DLD1 (cell line): ENCODE data around the gene RAB14.

Experiments
- in situ Hi-C: cut with HindIII; loops from 2 replicates; pipeline ENCODE4 v1.10.0; 2017; ENCODE audit warnings: low sequenced_read_pairs

Gene RAB14

DNA sequence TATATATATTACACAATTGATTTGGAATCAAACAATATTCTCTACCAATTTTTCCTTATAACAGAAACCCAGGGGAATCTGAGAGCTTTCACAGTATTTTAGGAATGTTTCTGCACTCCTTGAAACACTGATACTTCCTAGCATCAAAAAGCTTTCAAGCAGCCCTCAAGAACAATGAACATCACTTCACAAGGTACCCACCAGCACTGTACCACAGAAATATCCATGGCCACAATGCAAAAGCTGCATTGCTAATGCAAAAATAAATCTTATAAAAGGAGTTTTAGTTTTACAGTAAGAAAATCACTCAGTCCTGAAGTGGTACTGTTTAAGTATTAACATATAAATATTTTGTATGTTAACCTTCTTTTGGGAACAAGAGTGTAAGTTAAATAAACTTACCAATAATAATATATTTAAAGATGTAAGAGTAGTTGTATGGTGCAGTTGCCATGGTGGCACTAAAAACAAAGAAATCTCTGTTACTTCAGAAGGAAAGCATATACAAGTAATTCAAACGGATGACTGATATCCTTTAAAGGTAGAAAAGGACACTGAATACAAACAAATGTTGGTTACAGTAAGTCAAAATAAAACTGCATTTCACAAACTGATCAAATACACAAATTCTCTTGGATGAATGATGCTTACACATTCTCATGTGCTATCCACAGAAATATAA is 8.6 kb downstream of the RAB14 start:
- in situ Hi-C loops: loop anchor here (25.0 kb wide), 1 partner anchor 181 kb away; no protein-coding TSS in a partner anchor

- in situ Hi-C loops: loop anchor here (25.0 kb wide), 1 partner anchor 180 kb away; no protein-coding TSS in a partner anchor
Measured at GRCh38 chr9:121192518-121192917, 9.2 kb downstream of the RAB14 start.

DNA sequence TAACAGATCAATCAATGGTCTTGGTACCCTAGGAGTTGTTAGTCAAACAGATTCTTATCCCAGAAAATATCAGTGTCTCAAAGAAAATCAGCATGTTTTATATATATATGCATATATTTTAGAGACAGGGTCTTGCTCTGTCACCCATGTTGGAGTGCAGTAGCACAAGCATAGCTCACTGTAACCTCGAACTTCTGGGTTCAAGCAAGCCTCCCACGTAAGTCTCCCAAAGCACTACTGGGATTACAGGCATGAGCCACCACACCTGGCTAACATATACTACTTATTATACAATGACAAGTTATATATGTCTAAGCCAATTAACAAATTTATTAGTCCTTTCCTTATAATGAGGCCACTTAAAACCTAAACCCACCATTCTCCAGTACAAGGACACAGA is 10.4 kb downstream of the RAB14 start:
- in situ Hi-C loops: loop anchor here (25.0 kb wide), 1 partner anchor 179 kb away; no protein-coding TSS in a partner anchor

GRCh38 chr9:121189660-121190059 is 12.0 kb downstream of the RAB14 start:
- in situ Hi-C loops: loop anchor here (25.0 kb wide), 1 partner anchor 177 kb away; no protein-coding TSS in a partner anchor

DNA sequence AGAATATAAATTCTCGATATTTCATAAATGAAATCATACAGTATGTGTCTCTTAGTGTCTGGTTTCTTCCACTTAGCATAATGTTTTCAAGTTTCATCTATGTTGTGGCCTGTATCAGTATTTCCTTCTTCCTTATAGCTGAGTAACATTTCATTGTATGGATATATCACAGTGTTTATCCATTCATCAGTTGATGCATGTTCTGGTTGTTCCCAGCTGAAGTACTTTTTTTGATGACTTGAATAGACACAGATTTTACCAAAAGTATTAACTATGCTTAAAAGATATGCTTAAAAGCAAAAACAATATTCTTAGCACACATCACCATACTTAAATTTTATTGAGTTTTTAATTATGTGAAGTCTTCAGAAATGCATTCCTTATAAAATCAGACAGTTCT is 12.7 kb downstream of the RAB14 start:
- in situ Hi-C loops: loop anchor here (25.0 kb wide), 1 partner anchor 177 kb away; no protein-coding TSS in a partner anchor

DNA sequence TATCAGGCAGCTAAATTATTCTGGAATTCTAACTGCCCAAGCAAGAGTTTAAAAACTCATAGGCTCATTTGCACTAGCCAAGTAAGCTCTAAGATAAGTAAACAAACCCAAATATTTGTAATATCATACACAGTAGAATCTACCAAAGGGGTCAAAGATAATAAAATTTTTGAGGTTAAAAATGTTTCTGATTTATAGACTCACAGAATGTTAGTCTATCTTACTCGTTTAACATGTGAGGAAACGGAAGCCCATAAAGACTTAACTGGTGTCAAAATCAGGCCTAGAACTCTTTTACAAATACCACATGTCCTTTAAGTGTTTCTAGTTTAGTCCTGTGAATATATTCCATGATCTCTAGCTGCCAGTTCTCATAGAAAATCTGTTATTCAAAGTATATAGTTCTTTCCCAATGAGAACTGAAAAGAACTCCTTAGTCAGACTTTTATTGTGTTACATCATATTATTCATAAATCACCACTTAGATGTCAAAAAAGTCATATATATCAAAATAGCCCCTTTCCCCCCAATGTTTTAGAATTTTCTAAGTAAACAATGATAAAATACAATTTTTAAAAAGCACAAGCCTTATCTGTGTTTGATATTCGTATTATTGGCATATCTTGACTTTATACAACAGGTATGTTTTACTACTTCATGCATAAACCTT is 13.9 kb downstream of the RAB14 start:
- in situ Hi-C loops: loop anchor here (25.0 kb wide), 1 partner anchor 175 kb away; no protein-coding TSS in a partner anchor

DNA sequence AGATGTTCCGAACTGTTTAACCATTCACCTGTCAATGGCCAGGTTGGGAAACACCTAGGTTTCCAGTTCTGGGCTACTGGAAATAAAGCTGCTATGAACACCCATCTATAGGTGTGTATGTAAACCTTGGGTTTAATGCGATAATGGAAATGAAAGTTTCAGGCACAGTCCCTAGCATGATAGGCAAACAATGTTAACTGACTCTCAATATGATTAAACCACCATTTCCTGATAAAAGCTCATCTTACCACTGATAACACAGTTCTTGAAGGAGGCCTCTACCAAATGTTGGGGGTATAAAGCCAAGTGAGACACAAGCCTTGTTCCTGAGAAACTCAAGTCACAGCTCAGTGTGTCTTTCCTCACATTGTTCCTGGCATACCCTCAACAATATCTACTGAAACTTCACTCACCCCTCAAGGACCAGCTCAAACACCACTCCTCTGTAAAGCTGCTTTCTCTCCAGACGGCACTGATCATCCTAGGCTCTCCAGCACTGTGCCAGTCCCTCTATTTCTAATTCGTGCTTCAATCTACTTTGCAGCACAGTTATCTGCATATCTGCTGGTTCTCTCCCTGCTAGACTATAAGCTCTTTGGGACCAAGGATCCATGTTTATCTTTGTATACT is 15.8 kb downstream of the RAB14 start:
- in situ Hi-C loops: loop anchor here (25.0 kb wide), 1 partner anchor 174 kb away; no protein-coding TSS in a partner anchor

DNA sequence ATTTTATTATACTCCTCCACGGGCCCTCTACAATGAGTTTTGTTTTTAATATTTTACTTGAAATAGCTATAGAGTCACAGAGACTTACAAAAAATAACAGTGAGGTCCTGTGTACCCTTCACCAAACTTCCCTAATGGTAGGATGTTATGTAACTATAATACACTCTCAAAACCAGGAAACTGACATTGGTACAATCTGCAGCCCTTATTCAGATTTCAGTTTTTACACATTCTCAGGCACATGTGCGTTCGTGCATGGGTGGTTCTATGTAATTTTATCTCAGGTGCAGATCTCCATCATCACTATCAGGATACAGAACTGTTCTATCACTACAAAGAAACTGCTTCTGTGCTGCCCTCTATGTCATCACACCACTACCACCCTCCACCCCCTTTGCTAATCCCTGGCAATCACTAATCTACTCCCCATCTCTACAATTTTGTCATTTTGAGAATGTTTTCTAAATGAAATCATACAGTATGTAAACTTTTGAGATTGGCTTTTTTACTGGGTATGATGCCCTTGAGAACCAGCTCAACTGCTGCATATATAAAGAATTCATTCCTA is 16.4 kb downstream of the RAB14 start:
- in situ Hi-C loops: loop anchor here (25.0 kb wide), 1 partner anchor 173 kb away; no protein-coding TSS in a partner anchor

DNA sequence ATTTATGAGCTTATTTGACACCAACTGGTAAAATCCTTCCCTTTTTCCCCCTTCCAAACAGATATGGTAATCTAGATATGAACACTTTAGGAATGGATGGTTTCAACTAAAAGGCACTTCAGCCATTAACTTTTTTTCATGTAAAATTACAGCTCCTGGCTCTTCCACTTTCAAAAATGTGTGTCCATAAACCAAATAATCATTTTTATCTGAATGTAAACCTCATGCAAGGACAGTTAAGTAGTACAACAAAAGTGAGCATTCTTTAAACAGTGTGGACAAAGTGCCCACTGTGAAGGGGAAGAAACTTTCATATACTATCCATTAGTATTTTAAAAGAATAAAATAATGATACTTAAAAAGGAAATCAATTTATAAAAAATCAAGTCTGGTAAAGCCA is 17.2 kb downstream of the RAB14 start:
- in situ Hi-C loops: loop anchor here (25.0 kb wide), 1 partner anchor 172 kb away; no protein-coding TSS in a partner anchor

DNA sequence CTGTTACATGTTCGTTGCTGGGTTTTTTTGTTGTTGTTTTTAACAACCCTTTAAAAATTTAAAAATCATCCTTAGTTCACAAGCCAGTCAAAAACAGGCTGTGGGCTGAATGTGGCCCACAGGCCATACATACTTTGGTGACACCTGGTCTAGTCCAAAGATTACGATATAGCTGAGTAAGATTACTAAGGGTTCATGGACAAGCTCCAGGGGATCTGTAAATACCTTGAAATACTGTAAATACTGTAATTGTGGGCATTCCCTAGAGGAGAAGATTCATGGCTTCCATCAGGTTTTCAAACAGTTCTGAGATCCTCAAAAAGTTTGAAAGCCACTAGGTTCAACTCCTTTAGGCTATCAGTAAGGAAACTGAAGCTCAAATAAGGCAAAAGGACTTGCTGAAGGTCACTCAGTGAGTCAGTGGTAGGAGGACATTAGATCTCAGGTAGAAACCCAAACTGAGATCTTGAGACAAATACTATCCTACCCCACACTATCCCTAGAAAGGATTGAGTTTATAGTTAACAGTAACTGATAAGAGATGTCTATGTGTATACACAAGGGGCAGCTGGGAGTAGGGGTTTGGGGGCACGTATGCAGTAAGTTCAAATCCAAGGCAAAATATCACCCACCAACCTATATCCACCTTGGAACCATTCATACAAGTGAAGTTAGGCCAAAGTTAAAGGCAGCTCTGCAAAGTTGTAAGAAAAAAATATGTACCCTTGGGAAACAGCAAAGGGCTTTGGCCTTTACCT is 17.8 kb downstream of the RAB14 start:
- in situ Hi-C loops: loop anchor here (25.0 kb wide), 1 partner anchor 172 kb away; no protein-coding TSS in a partner anchor

GRCh38 chr9:121182989-121183388 is 18.7 kb downstream of the RAB14 start:
- in situ Hi-C loops: loop anchor here (25.0 kb wide), 1 partner anchor 171 kb away; no protein-coding TSS in a partner anchor

DNA sequence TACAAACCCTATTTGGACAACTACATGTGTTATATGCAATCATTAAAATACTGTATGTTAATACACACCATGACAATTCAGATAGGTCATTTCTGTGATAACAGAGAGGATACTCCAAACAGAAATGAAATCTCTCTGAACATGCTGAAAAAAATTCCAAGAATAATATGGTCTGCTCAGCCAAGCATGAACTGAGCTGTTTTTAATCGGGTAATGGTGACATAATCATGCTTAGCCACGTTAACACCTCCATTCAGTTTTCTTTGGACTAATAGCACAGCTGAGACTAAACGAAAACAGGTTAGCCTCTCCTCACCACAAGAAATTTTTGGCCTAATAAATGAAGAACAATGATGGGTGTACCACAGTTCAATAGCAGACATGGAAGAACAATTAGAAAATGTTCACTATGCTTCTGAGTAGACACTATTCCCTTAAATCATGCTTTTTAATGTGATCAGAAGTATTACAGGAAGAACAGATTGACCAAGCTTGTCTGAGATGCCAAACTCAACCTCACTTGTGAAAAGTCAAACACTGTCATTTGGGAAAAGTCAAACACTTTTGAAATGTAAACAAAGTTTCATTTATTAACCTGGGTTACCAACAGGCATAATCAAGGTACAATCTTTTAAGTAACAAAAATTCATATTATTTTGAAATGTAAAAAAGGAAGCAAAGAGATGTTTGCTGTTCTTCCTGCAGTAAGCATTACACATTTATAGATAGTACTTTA is 19.4 kb downstream of the RAB14 start:
- in situ Hi-C loops: loop anchor here (25.0 kb wide), 1 partner anchor 170 kb away; no protein-coding TSS in a partner anchor

DNA sequence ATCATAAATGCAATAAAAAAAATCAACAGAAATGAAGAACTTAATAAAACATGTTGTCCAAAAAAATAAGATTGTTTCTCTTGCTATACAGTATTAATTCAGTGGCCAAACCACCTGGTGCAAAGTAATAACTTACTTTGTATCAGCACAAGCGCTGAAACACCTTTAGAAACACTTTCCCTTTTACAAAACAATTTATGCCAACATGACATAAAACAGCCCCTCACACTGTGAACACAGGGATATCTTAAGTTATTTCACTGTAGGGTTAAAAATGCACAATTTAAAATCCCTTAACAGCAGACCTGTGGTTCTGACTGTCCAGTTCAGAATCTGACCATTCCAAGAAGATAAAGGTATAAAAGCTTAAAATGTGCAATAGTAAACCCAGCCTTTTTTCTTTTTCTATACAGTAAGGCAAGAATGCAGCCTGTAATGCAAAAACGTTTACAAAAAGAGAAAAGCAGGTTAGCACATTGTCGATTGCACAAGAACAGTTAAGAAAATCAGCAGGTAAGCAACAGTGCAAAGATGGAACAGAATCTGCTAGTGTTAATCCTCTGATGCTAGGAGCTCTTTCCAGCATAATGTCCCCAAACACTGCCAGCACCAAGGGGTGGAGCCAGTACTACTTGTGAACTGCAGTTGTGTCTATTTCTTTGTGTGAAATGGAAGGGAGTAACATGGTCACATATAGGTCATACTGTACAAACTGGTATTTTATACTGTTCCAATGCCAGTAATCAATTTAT is 21.6 kb downstream of the RAB14 start:
- in situ Hi-C loops: loop anchor here (25.0 kb wide), 1 partner anchor 168 kb away; no protein-coding TSS in a partner anchor

DNA sequence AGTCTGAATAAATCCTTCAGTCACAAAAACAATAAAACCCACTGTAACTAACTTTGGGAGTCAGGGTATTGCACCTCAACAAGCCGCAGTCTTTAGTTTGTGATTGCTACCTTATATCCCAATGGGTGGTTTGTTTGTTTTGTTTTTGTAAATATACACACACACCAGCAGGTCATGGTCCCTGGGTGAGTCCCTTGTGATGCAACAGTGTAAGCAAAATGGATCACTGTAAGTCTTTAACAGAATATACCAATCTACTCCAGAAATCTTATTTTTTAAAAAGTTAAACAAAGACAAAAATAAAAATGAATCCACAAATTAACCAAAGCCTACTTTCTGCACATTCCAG is 22.3 kb downstream of the RAB14 start:
- in situ Hi-C loops: loop anchor here (25.0 kb wide), 1 partner anchor 167 kb away; no protein-coding TSS in a partner anchor

- in situ Hi-C loops: loop anchor here (25.0 kb wide), 1 partner anchor 167 kb away; no protein-coding TSS in a partner anchor
Measured at GRCh38 chr9:121178676-121179372, 22.8 kb downstream of the RAB14 start.

- in situ Hi-C loops: no loop called here
Measured at GRCh38 chr9:121173501-121173900, 28.2 kb downstream of the RAB14 start.

- in situ Hi-C loops: no loop called here
Measured at GRCh38 chr9:121172726-121173487, 28.8 kb downstream of the RAB14 start.
